DMS53 treated with DMSO at 0.1 percent for 48 hours (cell line): ENCODE data around the gene ALKBH5.

Experiments
- DNase-seq: peaks from one replicate; lab custom pipeline; 2025; ENCODE audit not compliant: unreplicated experiment; lab: John Stamatoyannopoulos, UW

ALKBH5 gene

GRCh38 chr17:18183334-18184142 lies at the start of gene ALKBH5:
Gene ALKBH5, plus strand, starts transcription at chr17:18183828. Its CDS starts 416 bp downstream, at chr17:18184244.
- peak; percentile 90 for DNase-seq

DNA sequence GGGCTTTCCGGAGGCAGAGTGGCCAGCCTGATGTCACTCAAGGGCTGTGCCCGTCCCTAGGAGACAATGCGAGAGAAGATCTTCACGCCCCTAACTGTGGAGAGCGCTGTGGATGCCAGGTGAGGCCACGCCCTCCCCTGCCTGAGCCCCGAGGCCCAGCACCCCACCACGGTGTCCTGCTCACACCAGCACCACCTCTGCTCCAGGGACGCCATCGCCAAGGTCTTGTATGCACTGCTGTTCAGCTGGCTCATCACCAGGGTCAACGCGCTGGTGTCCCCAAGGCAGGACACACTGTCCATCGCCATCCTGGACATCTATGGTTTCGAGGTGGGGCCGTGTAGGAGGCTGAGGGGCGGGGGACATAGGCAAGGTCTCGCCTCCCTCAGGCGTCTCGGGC lies 47.3 kb upstream of the ALKBH5 start:
- DNase-seq, result no peak

DNA sequence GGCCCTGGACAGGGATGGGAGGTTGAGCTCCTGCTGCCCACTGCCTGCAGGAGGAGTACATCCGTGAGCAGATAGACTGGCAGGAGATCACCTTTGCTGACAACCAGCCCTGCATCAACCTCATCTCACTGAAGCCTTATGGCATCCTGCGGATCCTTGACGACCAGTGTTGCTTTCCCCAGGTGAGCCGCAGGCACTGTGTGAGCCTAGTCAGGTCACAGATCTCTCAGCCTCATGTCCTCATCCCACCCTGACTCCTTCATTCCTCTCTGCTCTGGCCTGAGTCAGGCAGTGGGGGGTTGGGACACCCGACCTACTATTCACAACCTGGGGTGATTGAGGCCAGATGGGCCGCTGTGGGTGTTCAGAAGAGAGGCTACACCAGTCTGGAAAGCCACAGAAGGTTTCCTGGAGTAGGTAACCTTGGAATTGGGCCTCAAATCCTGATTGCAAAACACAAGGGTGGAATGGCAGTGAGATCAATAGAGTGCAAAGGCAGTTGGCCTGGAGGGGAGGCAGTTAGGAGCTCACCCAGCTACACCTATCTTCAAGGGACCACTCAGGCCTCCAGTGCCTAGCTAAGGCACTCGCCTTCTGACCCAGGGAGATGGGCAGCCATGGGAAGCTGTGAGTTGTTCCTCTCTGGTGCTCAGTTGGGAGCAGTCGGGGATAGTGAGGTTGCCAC lies 45.4 kb upstream of the ALKBH5 start:
- no peak for DNase-seq

GRCh38 chr17:18139092-18139491 lies 44.5 kb upstream of the ALKBH5 start:
- no peak for DNase-seq

DNA sequence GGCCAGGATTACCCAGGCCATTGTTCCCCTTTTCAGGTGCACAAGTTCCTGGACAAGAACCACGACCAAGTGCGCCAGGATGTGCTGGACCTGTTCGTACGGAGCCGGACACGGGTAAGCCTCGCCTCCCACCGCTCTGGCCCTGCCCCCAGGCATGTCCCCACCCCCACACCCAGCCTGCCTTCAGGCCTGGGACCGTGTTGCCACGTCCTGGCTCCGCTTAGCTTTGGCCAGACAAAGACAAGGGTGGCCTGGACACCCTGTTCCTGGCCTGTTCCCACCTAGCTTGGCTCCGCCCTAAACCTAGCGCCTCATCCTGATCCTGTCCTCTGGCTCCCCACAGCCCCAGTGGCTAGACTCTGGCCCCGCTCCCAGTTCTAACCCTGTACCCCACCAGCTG lies 44.1 kb upstream of the ALKBH5 start:
- no peak for DNase-seq

- DNase-seq, result no peak
These were observed 43.7 kb upstream of the ALKBH5 start for GRCh38 chr17:18139949-18140348.

DNA sequence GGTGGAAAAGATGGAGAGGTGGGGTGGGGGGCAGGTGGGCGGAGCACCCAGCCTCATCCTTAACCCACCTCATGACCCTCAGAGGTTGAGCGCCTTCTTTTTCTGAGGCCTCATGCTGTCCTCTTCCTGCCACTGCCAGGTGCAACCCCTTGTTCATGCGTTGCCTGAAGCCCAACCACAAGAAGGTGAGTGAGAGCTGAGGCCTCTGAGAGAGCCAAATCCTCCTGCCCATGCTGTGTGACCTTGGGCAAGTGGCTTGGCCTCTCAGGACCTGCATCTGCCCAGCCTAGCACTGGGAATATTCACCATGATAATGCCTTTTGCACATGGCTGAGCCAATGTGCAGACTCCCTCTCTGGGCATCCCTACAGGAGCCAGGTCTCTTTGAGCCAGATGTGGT lies 43.0 kb upstream of the ALKBH5 start:
- DNase-seq, result no peak

DNA sequence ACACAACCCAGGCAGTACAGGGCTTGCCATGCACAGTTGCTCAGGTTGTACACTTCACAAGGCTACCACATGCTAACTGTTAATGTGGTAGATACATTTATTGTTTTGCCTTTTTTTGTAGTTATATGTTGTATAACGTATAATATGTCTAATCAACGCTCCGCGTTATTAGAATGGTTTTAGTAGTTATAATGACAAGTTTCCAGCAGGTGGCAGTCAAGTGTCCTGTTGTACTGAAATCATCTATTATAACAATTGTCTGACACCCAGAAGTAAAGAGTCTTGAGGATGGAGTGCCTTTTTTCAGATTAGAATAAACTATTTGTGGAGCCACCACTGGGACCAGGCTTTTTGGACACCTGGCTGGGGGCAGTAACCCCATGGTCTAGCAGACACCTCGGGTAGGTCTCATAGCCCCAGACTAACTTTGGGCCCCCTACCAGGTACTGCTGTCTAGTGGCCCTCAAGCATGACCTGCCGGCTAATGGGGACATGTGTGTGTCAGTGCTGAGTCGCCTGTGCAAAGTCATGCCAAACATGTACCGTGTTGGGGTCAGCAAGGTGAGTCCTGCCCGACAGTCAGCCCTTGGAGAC lies 42.3 kb upstream of the ALKBH5 start:
- DNase-seq, result peak; percentile 37

- DNase-seq, result no peak
These were observed 41.2 kb upstream of the ALKBH5 start for GRCh38 chr17:18142417-18142816.

GRCh38 chr17:18143044-18143936 lies 40.3 kb upstream of the ALKBH5 start:
- DNase-seq, result no peak

GRCh38 chr17:18144261-18144660 lies 39.4 kb upstream of the ALKBH5 start:
- DNase-seq, result no peak

DNA sequence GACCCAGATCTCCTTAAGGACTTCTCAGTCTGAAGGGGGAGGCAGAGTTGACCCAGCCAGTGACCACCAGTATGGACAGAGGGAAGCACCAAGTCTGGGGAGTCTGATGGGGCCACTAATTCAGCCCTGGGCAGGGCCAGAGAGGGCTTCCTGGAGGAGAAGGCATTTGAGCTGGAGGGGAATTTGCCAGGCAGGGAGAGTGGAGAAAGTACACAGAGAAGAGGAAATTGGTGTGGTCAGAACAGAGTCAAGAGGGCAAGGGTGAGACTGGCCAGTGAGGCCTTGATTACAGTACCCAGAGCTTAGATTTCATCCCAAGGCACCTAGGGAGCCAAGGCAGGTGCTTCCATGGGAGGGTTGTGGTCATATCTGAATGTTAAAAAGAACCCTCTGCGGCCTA lies 38.8 kb upstream of the ALKBH5 start:
- no peak for DNase-seq

- no peak for DNase-seq
These were observed 37.8 kb upstream of the ALKBH5 start for GRCh38 chr17:18145811-18146210.

DNA sequence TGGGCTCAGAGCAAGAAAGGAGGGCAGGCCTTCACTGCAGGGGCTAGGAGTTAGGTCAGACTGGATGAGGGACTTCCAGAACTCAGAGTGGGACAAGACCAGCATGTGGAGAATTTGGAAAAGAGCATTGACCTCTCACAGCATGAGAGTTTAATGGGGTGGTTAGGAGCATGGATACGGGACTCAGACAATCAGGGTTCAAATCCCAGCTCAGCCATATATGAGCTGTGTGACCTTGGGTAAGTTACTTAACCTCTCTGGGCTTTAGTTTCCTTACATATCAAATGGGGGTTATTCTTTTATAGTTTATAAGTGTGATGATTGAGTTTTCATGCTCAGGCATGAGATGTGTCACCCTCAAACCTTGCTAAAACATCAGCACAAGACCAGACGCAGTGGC lies 37.4 kb upstream of the ALKBH5 start:
- DNase-seq, result no peak

GRCh38 chr17:18146980-18147379 lies 36.6 kb upstream of the ALKBH5 start:
- no peak for DNase-seq

- no peak for DNase-seq
These were observed 35.0 kb upstream of the ALKBH5 start for GRCh38 chr17:18148586-18148985.

DNA sequence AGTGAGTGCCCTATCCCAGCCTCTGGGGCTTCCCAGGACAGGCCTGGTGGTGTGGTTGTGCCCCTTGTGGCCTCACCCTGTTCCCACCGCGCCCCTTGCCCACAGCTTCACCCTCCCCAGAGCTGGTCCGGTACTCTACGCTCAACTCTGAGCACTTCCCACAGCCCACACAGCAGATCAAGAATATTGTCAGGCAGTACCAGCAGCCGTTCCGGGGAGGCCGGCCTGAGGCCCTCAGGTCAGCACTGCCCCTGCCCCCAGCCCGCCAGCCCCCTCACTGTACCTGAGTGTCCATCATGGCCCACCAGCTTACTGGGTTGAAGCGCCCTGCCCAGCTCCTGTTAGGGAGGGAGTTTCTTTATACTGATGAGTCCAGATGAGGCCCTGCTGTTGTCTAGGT lies 32.3 kb upstream of the ALKBH5 start:
- DNase-seq, result no peak

DNA sequence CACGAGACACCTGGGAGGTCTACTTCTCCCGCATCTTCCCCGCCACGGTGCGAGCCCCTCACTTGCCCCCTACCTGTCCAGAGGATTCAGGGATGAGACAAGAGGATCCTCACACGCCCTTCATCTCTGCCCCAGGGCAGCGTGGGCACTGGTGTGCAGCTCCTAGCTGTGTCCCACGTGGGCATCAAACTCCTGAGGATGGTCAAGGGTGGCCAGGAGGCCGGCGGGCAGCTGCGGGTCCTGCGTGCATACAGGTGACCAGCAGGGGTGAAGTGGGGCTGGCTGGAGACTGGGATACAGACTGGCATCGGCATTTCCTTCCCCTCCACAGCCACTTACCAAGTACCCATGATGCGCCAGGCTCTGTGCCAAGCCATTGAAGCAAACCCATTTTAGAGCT lies 28.4 kb upstream of the ALKBH5 start:
- DNase-seq, result no peak

DNA sequence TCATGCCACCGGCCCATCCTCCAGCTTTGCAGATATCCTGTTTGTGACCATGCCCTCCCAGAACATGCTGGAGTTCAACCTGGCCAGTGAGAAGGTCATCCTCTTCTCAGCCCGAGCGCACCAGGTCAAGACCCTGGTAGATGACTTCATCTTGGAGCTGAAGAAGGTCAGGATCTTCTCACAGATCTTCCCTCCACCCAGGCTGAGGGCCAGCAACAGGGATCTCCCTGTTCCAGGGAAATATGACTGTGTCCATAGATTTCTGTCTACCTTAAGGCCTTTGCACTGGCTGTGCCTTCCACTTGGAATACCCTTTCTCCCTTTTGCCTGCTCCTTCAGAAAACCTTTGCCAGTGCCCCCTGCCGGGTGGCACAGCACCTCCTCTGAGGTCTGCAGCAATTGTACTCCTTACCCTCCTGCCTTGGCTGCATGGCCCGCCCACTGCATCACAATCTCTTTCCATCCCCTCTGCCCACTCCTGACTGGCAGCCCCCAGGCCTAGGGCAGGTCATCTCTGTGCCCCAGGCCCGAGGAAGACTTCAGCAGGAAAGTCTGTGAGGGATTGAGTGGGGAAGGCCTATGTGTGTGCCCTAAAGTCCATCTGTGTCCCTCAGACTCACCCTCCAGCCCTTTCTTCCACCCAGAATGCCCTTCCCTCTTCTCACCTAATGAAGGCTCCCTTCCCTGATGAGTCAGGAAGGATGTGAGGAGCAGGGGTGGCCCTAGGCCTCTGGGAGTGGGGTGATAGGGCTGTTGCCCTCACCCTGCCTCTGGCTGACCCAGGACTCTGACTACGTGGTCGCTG lies 27.3 kb upstream of the ALKBH5 start:
- DNase-seq, result no peak

DNA sequence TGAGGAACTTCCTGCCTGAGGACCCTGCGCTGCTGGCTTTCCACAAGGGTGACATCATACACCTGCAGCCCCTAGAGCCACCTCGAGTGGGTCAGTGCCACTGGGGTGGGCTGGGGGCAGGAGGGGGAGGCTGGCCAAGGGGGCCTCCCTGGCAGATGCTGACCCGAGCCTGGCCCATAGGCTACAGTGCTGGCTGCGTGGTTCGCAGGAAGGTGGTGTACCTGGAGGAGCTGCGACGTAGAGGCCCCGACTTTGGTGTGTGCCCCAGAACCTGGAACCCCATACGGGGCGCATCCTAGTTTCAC lies 26.7 kb upstream of the ALKBH5 start:
- DNase-seq, result no peak
